K562 (cell line): ENCODE data around the gene PPP1R36.

Source experiments
- CHD1 ChIP-seq: fragments of 200-600 bp; sonication (generic); IDR thresholded peaks from one replicate; pipeline ENCODE4 v1.6.1; 2012; ENCODE audit warnings: mild to moderate bottlenecking, moderate library complexity, low read length, inconsistent platforms
- FOXA1 ChIP-seq: fragments of 450-650 bp; IDR thresholded peaks from 2 replicates; pipeline ENCODE4 v1.6.1; 2016; ENCODE audit warnings: mild to moderate bottlenecking, borderline replicate concordance
- GABPB1 ChIP-seq: sonication (generic); formaldehyde crosslinking; IDR thresholded peaks from 2 replicates; pipeline ENCODE4 v1.8.0; 2022; ENCODE audit warnings: mild to moderate bottlenecking, missing genetic modification reagents
- GATAD2B ChIP-seq: fragments of 450-650 bp; IDR thresholded peaks from 2 replicates; pipeline ENCODE4 v1.6.1; 2017; ENCODE audit warnings: mild to moderate bottlenecking, borderline replicate concordance
- L3MBTL2 ChIP-seq: fragments of 450-650 bp; IDR thresholded peaks from 2 replicates; pipeline ENCODE4 v1.6.1; 2016; ENCODE audit warnings: mild to moderate bottlenecking, moderate library complexity
- POLR2A ChIP-seq: fragments of 450-650 bp; conservative IDR thresholded peaks from 2 replicates; pipeline ENCODE4 v1.6.1; 2016
- ZNF184 ChIP-seq: sonication (generic); formaldehyde crosslinking; IDR thresholded peaks from 2 replicates; pipeline ENCODE4 v1.5.0; 2020; ENCODE audit warnings: missing genetic modification reagents
- ZNF57 ChIP-seq: fragments of 450-650 bp; formaldehyde crosslinking; IDR thresholded peaks from 2 replicates; pipeline ENCODE4 v1.4.0; 2020; ENCODE audit warnings: mild to moderate bottlenecking, moderate library complexity
- ZNF766 ChIP-seq: fragments of 200-800 bp; sonication (Bioruptor generic); conservative IDR thresholded peaks from 2 replicates; pipeline ENCODE4 v1.6.1; 2016; ENCODE audit warnings: missing genetic modification characterization, missing compliant biosample characterization
- TF ChIP-seq, protein P1 (sequence below), 2 experiments: fragments of 450-650 bp in 1 of 2; IDR thresholded peaks; 2 replicates each; pipeline ENCODE4 v1.6.1; 2011 to 2017; ENCODE audit warnings: low read depth in 2 of 2, antibody characterized with exemption in 1 of 2, borderline replicate concordance in 1 of 2, low read length in 1 of 2, mild to moderate bottlenecking in 1 of 2, mixed read lengths in 1 of 2; ENCODE audit not compliant: control insufficient read depth in 1 of 2
- TF ChIP-seq, protein P2 (sequence below): fragments of 450-650 bp; conservative IDR thresholded peaks from 2 replicates; pipeline ENCODE4 v1.6.1; 2016; ENCODE audit warnings: missing genetic modification characterization, low read depth, mild to moderate bottlenecking, control low read depth, missing compliant biosample characterization
- TF ChIP-seq, protein P3 (sequence below), 3 experiments: IDR thresholded peaks in 2 of 3; conservative IDR thresholded peaks in 1 of 3; 2 replicates each; pipeline ENCODE4 v1.5.1; 2011 to 2012; ENCODE audit warnings: low read length in 3 of 3, mild to moderate bottlenecking in 3 of 3, control low read depth in 2 of 3, improper control_type of control experiment in 1 of 3, inconsistent platforms in 1 of 3, low read depth in 1 of 3, mixed read lengths in 1 of 3, moderate library complexity in 1 of 3; ENCODE audit not compliant: insufficient read depth in 2 of 3

DNA sequence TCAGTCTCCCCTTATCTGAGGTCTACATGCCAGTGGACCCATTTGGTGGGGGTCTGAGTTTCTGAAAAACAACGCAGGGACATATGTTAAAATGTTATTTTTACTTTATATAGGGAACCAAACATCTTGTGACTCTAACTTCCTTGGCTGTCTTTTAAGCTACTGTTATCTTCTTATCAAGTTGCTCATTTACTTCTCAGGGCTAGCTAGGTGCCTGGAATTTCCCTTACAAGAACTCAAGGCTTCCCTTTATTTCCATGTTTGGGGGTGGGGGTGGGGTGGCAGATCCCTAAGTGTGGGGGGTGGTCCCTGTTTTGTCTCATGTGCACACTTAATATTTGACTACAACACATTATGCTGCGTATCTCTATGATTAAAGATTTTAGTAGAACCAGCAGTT, 31.6 kb downstream of the PPP1R36 start:
- no peak for TF ChIP-seq ZNF57 (CRISPR knock-in tag)
- no peak for TF ChIP-seq GATAD2B
- no peak for TF ChIP-seq L3MBTL2
- TF ChIP-seq POLR2A: no peak
- TF ChIP-seq ZNF766: no peak
- TF ChIP-seq CHD1: no peak
- TF ChIP-seq, protein P1, sequence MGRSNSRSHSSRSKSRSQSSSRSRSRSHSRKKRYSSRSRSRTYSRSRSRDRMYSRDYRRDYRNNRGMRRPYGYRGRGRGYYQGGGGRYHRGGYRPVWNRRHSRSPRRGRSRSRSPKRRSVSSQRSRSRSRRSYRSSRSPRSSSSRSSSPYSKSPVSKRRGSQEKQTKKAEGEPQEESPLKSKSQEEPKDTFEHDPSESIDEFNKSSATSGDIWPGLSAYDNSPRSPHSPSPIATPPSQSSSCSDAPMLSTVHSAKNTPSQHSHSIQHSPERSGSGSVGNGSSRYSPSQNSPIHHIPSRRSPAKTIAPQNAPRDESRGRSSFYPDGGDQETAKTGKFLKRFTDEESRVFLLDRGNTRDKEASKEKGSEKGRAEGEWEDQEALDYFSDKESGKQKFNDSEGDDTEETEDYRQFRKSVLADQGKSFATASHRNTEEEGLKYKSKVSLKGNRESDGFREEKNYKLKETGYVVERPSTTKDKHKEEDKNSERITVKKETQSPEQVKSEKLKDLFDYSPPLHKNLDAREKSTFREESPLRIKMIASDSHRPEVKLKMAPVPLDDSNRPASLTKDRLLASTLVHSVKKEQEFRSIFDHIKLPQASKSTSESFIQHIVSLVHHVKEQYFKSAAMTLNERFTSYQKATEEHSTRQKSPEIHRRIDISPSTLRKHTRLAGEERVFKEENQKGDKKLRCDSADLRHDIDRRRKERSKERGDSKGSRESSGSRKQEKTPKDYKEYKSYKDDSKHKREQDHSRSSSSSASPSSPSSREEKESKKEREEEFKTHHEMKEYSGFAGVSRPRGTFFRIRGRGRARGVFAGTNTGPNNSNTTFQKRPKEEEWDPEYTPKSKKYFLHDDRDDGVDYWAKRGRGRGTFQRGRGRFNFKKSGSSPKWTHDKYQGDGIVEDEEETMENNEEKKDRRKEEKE (IDR thresholded peaks at IDR 0.05; ENCODE audit: borderline replicate concordance in 1 of 2, control insufficient read depth in 1 of 2, low read depth in 2 of 2, low read length in 1 of 2): no peak
- TF ChIP-seq, protein P2, sequence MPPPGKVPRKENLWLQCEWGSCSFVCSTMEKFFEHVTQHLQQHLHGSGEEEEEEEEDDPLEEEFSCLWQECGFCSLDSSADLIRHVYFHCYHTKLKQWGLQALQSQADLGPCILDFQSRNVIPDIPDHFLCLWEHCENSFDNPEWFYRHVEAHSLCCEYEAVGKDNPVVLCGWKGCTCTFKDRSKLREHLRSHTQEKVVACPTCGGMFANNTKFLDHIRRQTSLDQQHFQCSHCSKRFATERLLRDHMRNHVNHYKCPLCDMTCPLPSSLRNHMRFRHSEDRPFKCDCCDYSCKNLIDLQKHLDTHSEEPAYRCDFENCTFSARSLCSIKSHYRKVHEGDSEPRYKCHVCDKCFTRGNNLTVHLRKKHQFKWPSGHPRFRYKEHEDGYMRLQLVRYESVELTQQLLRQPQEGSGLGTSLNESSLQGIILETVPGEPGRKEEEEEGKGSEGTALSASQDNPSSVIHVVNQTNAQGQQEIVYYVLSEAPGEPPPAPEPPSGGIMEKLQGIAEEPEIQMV (tag): no peak
- TF ChIP-seq ZNF184 (CRISPR knock-in tag): no peak
- TF ChIP-seq, protein P3, sequence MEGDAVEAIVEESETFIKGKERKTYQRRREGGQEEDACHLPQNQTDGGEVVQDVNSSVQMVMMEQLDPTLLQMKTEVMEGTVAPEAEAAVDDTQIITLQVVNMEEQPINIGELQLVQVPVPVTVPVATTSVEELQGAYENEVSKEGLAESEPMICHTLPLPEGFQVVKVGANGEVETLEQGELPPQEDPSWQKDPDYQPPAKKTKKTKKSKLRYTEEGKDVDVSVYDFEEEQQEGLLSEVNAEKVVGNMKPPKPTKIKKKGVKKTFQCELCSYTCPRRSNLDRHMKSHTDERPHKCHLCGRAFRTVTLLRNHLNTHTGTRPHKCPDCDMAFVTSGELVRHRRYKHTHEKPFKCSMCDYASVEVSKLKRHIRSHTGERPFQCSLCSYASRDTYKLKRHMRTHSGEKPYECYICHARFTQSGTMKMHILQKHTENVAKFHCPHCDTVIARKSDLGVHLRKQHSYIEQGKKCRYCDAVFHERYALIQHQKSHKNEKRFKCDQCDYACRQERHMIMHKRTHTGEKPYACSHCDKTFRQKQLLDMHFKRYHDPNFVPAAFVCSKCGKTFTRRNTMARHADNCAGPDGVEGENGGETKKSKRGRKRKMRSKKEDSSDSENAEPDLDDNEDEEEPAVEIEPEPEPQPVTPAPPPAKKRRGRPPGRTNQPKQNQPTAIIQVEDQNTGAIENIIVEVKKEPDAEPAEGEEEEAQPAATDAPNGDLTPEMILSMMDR (IDR thresholded peaks at IDR 0.05 in 2 of 3, conservative IDR thresholded peaks at IDR 0.05 in 1 of 3; ENCODE audit: insufficient read depth in 2 of 3, low read depth in 1 of 3, low read length in 3 of 3): no peak
- no peak for TF ChIP-seq GABPB1
- TF ChIP-seq FOXA1: no peak
